HepG2 (cell line): ENCODE results near the gene MZT1. TPM values are rescaled to one million over a fixed set of nuclear protein-coding genes. Genes with fewer than 3 reads are reported as not detected.

Source experiments
- ATAC-seq: fragments of 200-7000 bp; cut with Tn5 transposase; 3 replicates; pipeline ENCODE4 v1.9.1; 2020; ENCODE audit warnings: mild to moderate bottlenecking, moderate library complexity
- BruUV-seq: library from RNA; stranded (reverse); fragments of 400-500 nt; replicated peaks from 2 replicates; lab custom pipeline; 2021; lab: Mats Ljungman, UMichigan
- CTCF ChIA-PET: fragments of 300-600 bp; formaldehyde crosslinking; extraction: SDS; loops from one replicate; lab custom pipeline; 2021; ENCODE audit warnings: low total read pairs, inconsistent platforms, low intra/inter-chr PET ratio; lab: Yijun Ruan, JAX
- POLR2A ChIA-PET: fragments of 350-600 bp; sonication (Branson Sonifier 250); formaldehyde crosslinking; loops from one replicate; lab custom pipeline; 2020; ENCODE audit warnings: antibody characterized with exemption, inconsistent platforms; lab: Yijun Ruan, JAX
- DNase-seq: peaks from one replicate; pipeline ENCODE4 v3.0.0-alpha.2; 2015; ENCODE audit warnings: low spot score
- FAIRE-seq: peaks from 3 replicates; lab custom pipeline; 2011; peaks lifted over from hg19 to GRCh38; lab: Jason Lieb, UNC
- H2AFZ ChIP-seq: one replicate; pipeline ENCODE4 v1.6.1; 2011; ENCODE audit warnings: low read length, inconsistent platforms
- H3K27ac ChIP-seq: fragments of 300-600 bp; 3 replicates; pipeline ENCODE4 v1.8.0; 2011; ENCODE audit warnings: mixed run types, mild to moderate bottlenecking, mixed read lengths, low read length, inconsistent platforms; ENCODE audit not compliant: insufficient read depth; ENCODE audit errors: extremely low read length
- H3K27me3 ChIP-seq, 2 experiments: fragments of 200-600 bp in 1 of 2; 2 replicates in 1 of 2; 3 replicates in 1 of 2; pipeline versions ENCODE4 v1.6.0 to v1.8.0; 2011; ENCODE audit warnings: low read length in 2 of 2, mild to moderate bottlenecking in 2 of 2, moderate library complexity in 2 of 2, inconsistent platforms in 1 of 2; ENCODE audit not compliant: insufficient read depth in 2 of 2, control insufficient read depth in 1 of 2
- H3K36me3 ChIP-seq, 2 experiments: fragments of 200-600 bp in 1 of 2; replicated peaks in 1 of 2; 2 replicates in 1 of 2; 3 replicates in 1 of 2; pipeline versions ENCODE4 v1.5.1 to v1.8.0; 2011; ENCODE audit warnings: low read length in 2 of 2, inconsistent platforms in 1 of 2; ENCODE audit not compliant: insufficient read depth in 2 of 2, control insufficient read depth in 1 of 2
- H3K4me1 ChIP-seq: 2 replicates; pipeline ENCODE4 v1.5.1; 2012; ENCODE audit warnings: low read length, inconsistent platforms; ENCODE audit not compliant: insufficient read depth
- H3K4me2 ChIP-seq: 2 replicates; pipeline ENCODE4 v1.6.0; 2011; ENCODE audit warnings: low read depth, low read length, inconsistent platforms
- H3K4me3 ChIP-seq, 3 experiments: fragments of 200-600 bp in 1 of 3; sonication (generic), shearing (Covaris generic) in 1 of 3; replicated peaks in 1 of 3; 2 replicates each; pipeline ENCODE4 v1.5.1; 2011 to 2016; ENCODE audit warnings: low read length in 3 of 3, inconsistent platforms in 2 of 3, low read depth in 2 of 3, mild to moderate bottlenecking in 2 of 3, control low read depth in 1 of 3, mixed read lengths in 1 of 3; ENCODE audit not compliant: insufficient read depth in 1 of 3
- H3K79me2 ChIP-seq: one replicate; pipeline ENCODE4 v1.6.1; 2011; ENCODE audit warnings: low read length, inconsistent platforms; ENCODE audit not compliant: insufficient read depth
- H3K9ac ChIP-seq: 2 replicates; pipeline ENCODE4 v1.6.0; 2011; ENCODE audit warnings: mild to moderate bottlenecking, low read depth, low read length, inconsistent platforms; ENCODE audit not compliant: insufficient read depth
- H3K9me3 ChIP-seq: 2 replicates; pipeline ENCODE4 v1.5.1; 2012; ENCODE audit warnings: mild to moderate bottlenecking, low read length
- H4K20me1 ChIP-seq: 2 replicates; pipeline ENCODE4 v1.6.0; 2011; ENCODE audit warnings: inconsistent platforms, mild to moderate bottlenecking, low read length, moderate library complexity; ENCODE audit not compliant: insufficient read depth
- AKNA ChIP-seq: sonication (generic); formaldehyde crosslinking; IDR thresholded peaks from 2 replicates; pipeline ENCODE4 v1.4.0; 2020; ENCODE audit warnings: missing genetic modification reagents, borderline replicate concordance
- CEBPG ChIP-seq: IDR thresholded peaks from 2 replicates; pipeline ENCODE4 v1.6.1; 2016
- GMEB2 ChIP-seq: IDR thresholded peaks from 2 replicates; pipeline ENCODE4 v1.6.1; 2016; ENCODE audit warnings: missing biosample characterization, missing genetic modification reagents, low read depth
- HMG20B ChIP-seq: conservative IDR thresholded peaks from 2 replicates; pipeline ENCODE4 v1.6.1; 2016; ENCODE audit warnings: missing genetic modification reagents, missing compliant biosample characterization
- NFATC3 ChIP-seq: sonication (generic); formaldehyde crosslinking; IDR thresholded peaks from 2 replicates; pipeline ENCODE4 v1.5.1; 2020; ENCODE audit warnings: mild to moderate bottlenecking, missing genetic modification reagents
- SMYD3 ChIP-seq: sonication (generic); formaldehyde crosslinking; IDR thresholded peaks from 2 replicates; pipeline ENCODE4 v1.8.1; 2023; ENCODE audit warnings: mild to moderate bottlenecking, missing genetic modification reagents
- TBX2 ChIP-seq: sonication (generic); formaldehyde crosslinking; IDR thresholded peaks from 2 replicates; pipeline ENCODE4 v1.5.0; 2020; ENCODE audit warnings: missing genetic modification reagents, mild to moderate bottlenecking, borderline replicate concordance
- TGIF2 ChIP-seq: IDR thresholded peaks from 2 replicates; pipeline ENCODE4 v1.6.1; 2016; ENCODE audit warnings: control low read depth, missing compliant biosample characterization
- ZNF446 ChIP-seq: sonication (generic); formaldehyde crosslinking; IDR thresholded peaks from 2 replicates; pipeline ENCODE4 v1.5.0; 2020; ENCODE audit warnings: mild to moderate bottlenecking, missing genetic modification reagents
- WGBS: methylation state at CpG from one replicate; pipeline ENCODE4 v1.1.6; 2017; ENCODE audit warnings: low lambda C conversion rate; 5-methylcytosine and 5-hydroxymethylcytosine counted together
- in situ Hi-C: cut with HindIII; loops from 2 replicates; pipeline ENCODE4 v1.10.0; 2017; ENCODE audit warnings: low pct_unique_long_range_greater_than_20kb; ENCODE audit not compliant: extremely low pct_ligation_motif_present
- intact Hi-C: fragments of 100-400 bp; cut with micrococcal nuclease; formaldehyde crosslinking; loops from one replicate; pipeline ENCODE4 v1.10.0; 2022; ENCODE audit not compliant: unreplicated experiment
- polyA plus RNA-seq, 8 experiments: library from polyadenylated mRNA; depleted of rRNA in 3 of 8; stranded (reverse) in 7 of 8; unstranded in 1 of 8; fragments of >200 nt; fragmentation: Illumina TruSeq in 4 of 8; extraction: Trizol in 4 of 8; gene quantifications; 2 replicates each; pipeline versions ENCODE4 v1.2.1 to v1.2.3, GENCODE V29; 2011 to 2016; ENCODE audit warnings: low read depth in 4 of 8, missing spikeins in 1 of 8, mixed read lengths in 1 of 8; ENCODE audit not compliant: insufficient read depth in 1 of 8
- total RNA-seq, 5 experiments: library from RNA; depleted of rRNA; stranded (reverse); fragments of >200 nt; fragmentation: Illumina TruSeq; extraction: Trizol; gene quantifications; 2 replicates each; pipeline ENCODE4 v1.2.3, GENCODE V29; 2016; ENCODE audit warnings: low read depth in 1 of 5
- TF ChIP-seq, protein P1 (sequence below): sonication (generic); formaldehyde crosslinking; conservative IDR thresholded peaks from 2 replicates; pipeline ENCODE4 v1.8.0; 2022; ENCODE audit warnings: low read depth, missing genetic modification reagents

The MZT1 gene
- total and polyA plus RNA-seq, 2 of the 13 experiments (the other 11 are each of a cell fraction or from before 2014, with no cell fraction given): 11.7 to 17.2 TPM

DNA sequence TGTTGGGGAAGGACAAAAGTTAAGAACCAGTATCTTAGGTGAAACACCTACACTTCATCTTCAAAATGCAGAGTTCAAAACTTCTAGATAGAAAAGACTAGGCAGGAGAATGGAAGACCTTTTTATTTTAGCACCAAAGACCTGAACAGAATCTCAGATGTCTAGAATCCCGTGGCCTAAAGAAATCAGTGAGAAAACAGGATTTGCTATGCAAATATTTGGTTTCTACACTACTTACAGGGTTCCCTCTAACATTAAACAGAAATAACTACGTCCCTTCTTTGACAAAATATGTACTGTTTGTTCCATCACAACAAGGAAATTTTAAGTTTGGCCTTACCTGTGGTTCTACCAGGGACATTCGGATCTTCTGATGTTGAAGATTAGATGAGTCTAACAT lies 32.8 kb upstream of the MZT1 start:
- POLR2A ChIA-PET: no interaction called here
- no peak overlapping the region for H3K4me3 ChIP-seq
- DNase-seq: no peak
- H3K79me2 ChIP-seq: no peaks in the 10 kb centered on the region
- TF ChIP-seq GMEB2 (CRISPR knock-in tag) (no peak), NFATC3 (CRISPR knock-in tag) (no peak), TGIF2 (CRISPR knock-in tag) (no peak)
- TF ChIP-seq, all 625 proteins: peak for 0
- Histone ChIP-seq H3K36me3 (peaks cover 3 to 78% of the 10 kb centered on the region in 2 experiments), H3K27ac (no peak overlapping the region), H3K4me2 (no peak overlapping the region), H4K20me1 (no peaks in the 10 kb centered on the region), H3K4me1 (no peaks in the 10 kb centered on the region), H3K9me3 (no peaks in the 10 kb centered on the region), H3K9ac (no peak overlapping the region), H2AFZ (no peak overlapping the region), H3K27me3 (no peaks in the 10 kb centered on the region)
- intact Hi-C loops (no loop called here), in situ Hi-C loops (no loop called here)
- no TSS peak for BruUV-seq
- FAIRE-seq (no peak), ATAC-seq (no peak)
- CTCF ChIA-PET: no interaction called here
- 93% methylated on average over 3 of the region's 3 CpGs for WGBS

DNA sequence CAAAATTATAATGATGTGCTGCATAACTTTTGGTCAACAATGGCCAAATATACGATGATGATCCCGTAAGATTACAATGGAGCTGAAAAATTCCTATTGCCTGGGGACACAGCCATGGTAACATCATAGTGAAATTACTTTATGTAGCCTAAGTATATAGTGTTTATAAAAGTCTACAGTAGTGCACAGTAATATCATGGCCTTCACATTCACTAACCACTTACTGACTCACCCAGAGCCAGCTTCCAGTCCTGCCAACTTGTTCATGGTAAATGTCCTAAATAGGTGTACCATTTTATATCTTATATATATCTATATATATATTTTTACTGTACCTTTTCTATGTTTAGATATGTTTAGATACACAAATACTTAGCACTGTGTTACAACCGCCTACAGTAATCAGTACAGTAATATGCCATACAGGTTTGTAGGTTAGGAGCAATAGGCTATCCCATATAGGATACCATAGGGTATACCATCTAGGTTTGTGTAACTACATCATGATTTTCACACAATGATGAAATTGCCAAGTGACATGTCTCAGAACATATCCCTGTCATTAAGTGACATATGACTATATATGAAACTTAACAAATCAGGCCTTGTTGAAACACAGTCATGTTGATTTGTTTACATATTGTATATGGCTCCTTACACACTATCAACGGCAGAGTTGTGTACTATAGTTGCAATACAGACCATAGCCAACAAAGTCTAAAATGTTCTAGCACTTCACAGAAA lies 30.5 kb upstream of the MZT1 start:
- no TSS peak for BruUV-seq
- Histone ChIP-seq H3K79me2 (no peaks in the 10 kb centered on the region), H3K27me3 (no peaks in the 10 kb centered on the region), H3K27ac (no peak overlapping the region), H3K9me3 (no peaks in the 10 kb centered on the region), H3K4me3 (no peak overlapping the region), H3K4me2 (no peak overlapping the region), H3K36me3 (peaks cover 2 to 68% of the 10 kb centered on the region in 2 experiments), H4K20me1 (no peaks in the 10 kb centered on the region), H2AFZ (no peak overlapping the region), H3K9ac (no peak overlapping the region), H3K4me1 (no peaks in the 10 kb centered on the region)
- ATAC-seq (no peak), FAIRE-seq (no peak), DNase-seq (no peak)
- POLR2A ChIA-PET: no interaction called here
- 73% methylated on average over 4 of the region's 4 CpGs for WGBS
- CTCF ChIA-PET: no interaction called here
- in situ Hi-C loops: no loop called here
- intact Hi-C loops: no loop called here
- TF ChIP-seq ZNF446 (CRISPR knock-in tag): no peak
- TF ChIP-seq, protein P1, sequence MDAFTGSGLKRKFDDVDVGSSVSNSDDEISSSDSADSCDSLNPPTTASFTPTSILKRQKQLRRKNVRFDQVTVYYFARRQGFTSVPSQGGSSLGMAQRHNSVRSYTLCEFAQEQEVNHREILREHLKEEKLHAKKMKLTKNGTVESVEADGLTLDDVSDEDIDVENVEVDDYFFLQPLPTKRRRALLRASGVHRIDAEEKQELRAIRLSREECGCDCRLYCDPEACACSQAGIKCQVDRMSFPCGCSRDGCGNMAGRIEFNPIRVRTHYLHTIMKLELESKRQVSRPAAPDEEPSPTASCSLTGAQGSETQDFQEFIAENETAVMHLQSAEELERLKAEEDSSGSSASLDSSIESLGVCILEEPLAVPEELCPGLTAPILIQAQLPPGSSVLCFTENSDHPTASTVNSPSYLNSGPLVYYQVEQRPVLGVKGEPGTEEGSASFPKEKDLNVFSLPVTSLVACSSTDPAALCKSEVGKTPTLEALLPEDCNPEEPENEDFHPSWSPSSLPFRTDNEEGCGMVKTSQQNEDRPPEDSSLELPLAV (CRISPR knock-in tag): no peak
- no peak for TF ChIP-seq HMG20B (CRISPR knock-in tag)
- TF ChIP-seq TBX2 (CRISPR knock-in tag): no peak
- TF ChIP-seq CEBPG (CRISPR knock-in tag): no peak
- no peak for TF ChIP-seq SMYD3 (CRISPR knock-in tag)
- TF ChIP-seq AKNA (CRISPR knock-in tag): no peak
